IMR-90 (cell line): ENCODE data around the gene RNF224. TPM values are rescaled to one million over a fixed set of nuclear protein-coding genes. Genes with fewer than 3 reads are reported as not detected.

Experiments
- ATAC-seq: fragments of 200-7000 bp; cut with Tn5 transposase; 2 replicates; pipeline ENCODE4 v1.9.1; 2020; ENCODE audit warnings: low read depth, mild to moderate bottlenecking, moderate library complexity
- BruUV-seq: library from RNA; stranded (reverse); fragments of 400-500 nt; replicated peaks from 2 replicates; lab custom pipeline; 2021; lab: Mats Ljungman, UMichigan
- CTCF ChIA-PET: fragments of 300-600 bp; formaldehyde crosslinking; extraction: SDS; loops from one replicate; lab custom pipeline; 2021; ENCODE audit warnings: antibody characterized with exemption; lab: Yijun Ruan, JAX
- POLR2A ChIA-PET: fragments of 300-600 bp; sonication (Branson Sonifier 250); formaldehyde crosslinking; loops from one replicate; lab custom pipeline; 2022; ENCODE audit warnings: antibody characterized with exemption; ENCODE audit not compliant: unreplicated experiment; lab: Charles Lee
- DNase-seq: peaks from one replicate; pipeline ENCODE4 v3.0.0; 2013
- H2AFZ ChIP-seq: replicated peaks from 2 replicates; pipeline ENCODE3; 2013; ENCODE audit warnings: low read length, mild to moderate bottlenecking; ENCODE audit not compliant: poor library complexity
- H2AK5ac ChIP-seq: 2 replicates; pipeline ENCODE4 v1.6.1; 2013; ENCODE audit warnings: low read depth, low read length, inconsistent platforms
- H2AK9ac ChIP-seq: replicated peaks from 2 replicates; pipeline ENCODE3; 2013; ENCODE audit warnings: mild to moderate bottlenecking, low read depth, low read length, moderate library complexity; ENCODE audit not compliant: poor library complexity
- H2BK120ac ChIP-seq: 2 replicates; pipeline ENCODE4 v1.6.1; 2013; ENCODE audit warnings: low read depth, low read length, inconsistent platforms
- H2BK15ac ChIP-seq: 3 replicates; pipeline ENCODE4 v1.6.1; 2013; ENCODE audit warnings: low read depth, low read length, inconsistent platforms
- H2BK20ac ChIP-seq: 2 replicates; pipeline ENCODE4 v1.6.1; 2013; ENCODE audit warnings: low read depth, mild to moderate bottlenecking, inconsistent platforms, low read length, moderate library complexity
- H2BK5ac ChIP-seq: 2 replicates; pipeline ENCODE4 v1.6.1; 2013; ENCODE audit warnings: mild to moderate bottlenecking, low read depth, low read length, inconsistent platforms; ENCODE audit not compliant: poor library complexity, severe bottlenecking
- H3K14ac ChIP-seq: replicated peaks from 2 replicates; pipeline ENCODE4 v1.6.1; 2013; ENCODE audit warnings: low read depth, low read length, inconsistent platforms
- H3K18ac ChIP-seq: 2 replicates; pipeline ENCODE4 v1.6.1; 2013; ENCODE audit warnings: low read depth, low read length, control low read depth
- H3K23ac ChIP-seq: 2 replicates; pipeline ENCODE4 v1.6.1; 2013; ENCODE audit warnings: low read depth, low read length, inconsistent platforms
- H3K27ac ChIP-seq: 2 replicates; pipeline ENCODE4 v1.5.1; 2013; ENCODE audit warnings: mild to moderate bottlenecking, control low read depth, low read length; ENCODE audit not compliant: insufficient read depth
- H3K27me3 ChIP-seq: 2 replicates; pipeline ENCODE4 v1.6.1; 2013; ENCODE audit warnings: low read length; ENCODE audit not compliant: control insufficient read depth, insufficient read depth
- H3K36me3 ChIP-seq: 2 replicates; pipeline ENCODE4 v1.6.1; 2013; ENCODE audit warnings: low read length, mixed read lengths; ENCODE audit not compliant: control insufficient read depth, insufficient read depth
- H3K4ac ChIP-seq: 2 replicates; pipeline ENCODE4 v1.6.1; 2013; ENCODE audit warnings: low read depth, low read length, inconsistent platforms
- H3K4me1 ChIP-seq: 2 replicates; pipeline ENCODE4 v1.6.1; 2013; ENCODE audit warnings: low read length, mixed read lengths; ENCODE audit not compliant: control insufficient read depth, insufficient read depth
- H3K4me2 ChIP-seq: 2 replicates; pipeline ENCODE4 v1.6.1; 2013; ENCODE audit warnings: low read depth, mild to moderate bottlenecking, control low read depth, low read length, moderate library complexity
- H3K4me3 ChIP-seq: 2 replicates; pipeline ENCODE4 v1.5.1; 2013; ENCODE audit warnings: low read depth, mild to moderate bottlenecking, control low read depth, low read length, moderate library complexity; ENCODE audit not compliant: insufficient read depth
- H3K56ac ChIP-seq: 2 replicates; pipeline ENCODE4 v1.6.1; 2013; ENCODE audit warnings: low read length, inconsistent platforms; ENCODE audit not compliant: insufficient read depth; ENCODE audit errors: extremely low read depth
- H3K79me1 ChIP-seq, 2 experiments: 2 replicates each; pipeline ENCODE4 v1.6.1; 2013; ENCODE audit warnings: low read length in 2 of 2, inconsistent platforms in 1 of 2, low read depth in 1 of 2
- H3K9ac ChIP-seq: 2 replicates; pipeline ENCODE4 v1.6.1; 2013; ENCODE audit warnings: low read depth, low read length, control low read depth
- H3K9me1 ChIP-seq: 2 replicates; pipeline ENCODE4 v1.6.1; 2013; ENCODE audit warnings: low read length, inconsistent platforms; ENCODE audit not compliant: insufficient read depth
- H3K9me3 ChIP-seq: 2 replicates; pipeline ENCODE4 v1.6.1; 2013; ENCODE audit warnings: low read length; ENCODE audit not compliant: control insufficient read depth, insufficient read depth
- H4K20me1 ChIP-seq: 2 replicates; pipeline ENCODE4 v1.6.1; 2013; ENCODE audit warnings: low read length, inconsistent platforms; ENCODE audit not compliant: insufficient read depth
- H4K5ac ChIP-seq: 2 replicates; pipeline ENCODE4 v1.6.1; 2013; ENCODE audit warnings: mild to moderate bottlenecking, low read depth, low read length, control low read depth
- H4K8ac ChIP-seq, 2 experiments: 2 replicates each; pipeline ENCODE4 v1.6.1; 2013; ENCODE audit warnings: low read depth in 2 of 2, low read length in 2 of 2, control low read depth in 1 of 2, inconsistent platforms in 1 of 2
- H4K91ac ChIP-seq: 2 replicates; pipeline ENCODE4 v1.6.1; 2013; ENCODE audit warnings: low read depth, low read length, inconsistent platforms; ENCODE audit not compliant: insufficient read depth
- BHLHE40 ChIP-seq: fragments of 150-350 bp; IDR thresholded peaks from 2 replicates; pipeline ENCODE4 v1.6.1; 2016; ENCODE audit warnings: mild to moderate bottlenecking, low read depth, low read length
- CEBPB ChIP-seq: IDR thresholded peaks from 2 replicates; pipeline ENCODE4 v1.6.1; 2012; ENCODE audit warnings: low read depth, low read length, improper control_type of control experiment
- CHD1 ChIP-seq: IDR thresholded peaks from 2 replicates; pipeline ENCODE4 v1.6.1; 2012; ENCODE audit warnings: low read depth, low read length, improper control_type of control experiment
- MAFK ChIP-seq: IDR thresholded peaks from 2 replicates; pipeline ENCODE4 v1.6.1; 2012; ENCODE audit warnings: low read depth, low read length, improper control_type of control experiment
- MXI1 ChIP-seq: IDR thresholded peaks from 2 replicates; pipeline ENCODE4 v1.6.1; 2012; ENCODE audit warnings: low read depth, mild to moderate bottlenecking, low read length, moderate library complexity, borderline replicate concordance
- NFE2L2 ChIP-seq: fragments of 150-350 bp; IDR thresholded peaks from 2 replicates; pipeline ENCODE4 v1.6.1; 2016; ENCODE audit warnings: low read depth, mild to moderate bottlenecking, low read length
- POLR2A ChIP-seq: IDR thresholded peaks from 2 replicates; pipeline ENCODE4 v1.6.1; 2012; ENCODE audit warnings: mild to moderate bottlenecking, low read depth, low read length
- RAD21 ChIP-seq: IDR thresholded peaks from 2 replicates; pipeline ENCODE4 v1.6.1; 2012; ENCODE audit warnings: low read length, improper control_type of control experiment
- RCOR1 ChIP-seq: IDR thresholded peaks from 2 replicates; pipeline ENCODE4 v1.6.1; 2012; ENCODE audit warnings: mild to moderate bottlenecking, low read length, improper control_type of control experiment; ENCODE audit not compliant: insufficient replicate concordance
- RFX5 ChIP-seq: IDR thresholded peaks from 2 replicates; pipeline ENCODE4 v1.8.0; 2012; ENCODE audit warnings: low read depth, mild to moderate bottlenecking, low read length, moderate library complexity
- SMC3 ChIP-seq: fragments of 150-350 bp; IDR thresholded peaks from 2 replicates; pipeline ENCODE4 v1.6.1; 2016; ENCODE audit warnings: low read depth, mild to moderate bottlenecking, antibody characterized with exemption, low read length, moderate library complexity
- USF2 ChIP-seq: fragments of 150-350 bp; IDR thresholded peaks from 2 replicates; pipeline ENCODE4 v1.6.1; 2017; ENCODE audit warnings: mild to moderate bottlenecking, antibody characterized with exemption, low read length, low read depth
- whole genome bisulfite sequencing, 2 experiments: methylation state at CpG; one replicate each; pipeline versions ENCODE4 v1.1.5 to v1.1.7; 2013; ENCODE audit warnings: missing lambda C conversion rate in 2 of 2; ENCODE audit not compliant: insufficient read length in 1 of 2; ENCODE audit errors: extremely low coverage in 2 of 2; 5-methylcytosine and 5-hydroxymethylcytosine counted together
- dilution Hi-C: fragments of 300-500 bp; cut with HindIII; formaldehyde crosslinking; loops from one replicate; pipeline ENCODE4 v1.14.3; 2018; ENCODE audit warnings: low sequenced_read_pairs; ENCODE audit not compliant: unreplicated experiment
- in situ Hi-C: fragments of 300-500 bp; cut with MboI; formaldehyde crosslinking; loops from 3 replicates; pipeline ENCODE4 v1.14.3; 2019; ENCODE audit warnings: low sequenced_read_pairs, inconsistent platforms, mixed read lengths
- intact Hi-C: fragments of 100-400 bp; cut with micrococcal nuclease; formaldehyde crosslinking; loops from 2 replicates; pipeline ENCODE4 v1.10.0; 2022
- polyA plus RNA-seq, 3 experiments: library from polyadenylated mRNA; depleted of rRNA; stranded (reverse); fragments of >200 nt; gene quantifications; 2 replicates each; pipeline ENCODE4 v1.2.3, GENCODE V29; 2012; ENCODE audit warnings: low replicate concordance in 1 of 3
- total RNA-seq: library from RNA; depleted of rRNA; stranded (reverse); fragments of >200 nt; gene quantifications from 2 replicates; pipeline ENCODE4 v1.2.3, GENCODE V29; 2012
- TF ChIP-seq, protein P1 (sequence below): fragments of 150-350 bp; IDR thresholded peaks from 2 replicates; pipeline ENCODE4 v1.6.1; 2016; ENCODE audit warnings: low read depth, mild to moderate bottlenecking, low read length, moderate library complexity, borderline replicate concordance
- TF ChIP-seq, protein P2 (sequence below): conservative IDR thresholded peaks from 2 replicates; pipeline ENCODE4 v1.5.1; 2012; ENCODE audit warnings: mild to moderate bottlenecking, low read depth, low read length, improper control_type of control experiment

RNF224 gene
- total and polyA plus RNA-seq, 2 of the 4 experiments (the other 2 are of a cell fraction): not detected

DNA sequence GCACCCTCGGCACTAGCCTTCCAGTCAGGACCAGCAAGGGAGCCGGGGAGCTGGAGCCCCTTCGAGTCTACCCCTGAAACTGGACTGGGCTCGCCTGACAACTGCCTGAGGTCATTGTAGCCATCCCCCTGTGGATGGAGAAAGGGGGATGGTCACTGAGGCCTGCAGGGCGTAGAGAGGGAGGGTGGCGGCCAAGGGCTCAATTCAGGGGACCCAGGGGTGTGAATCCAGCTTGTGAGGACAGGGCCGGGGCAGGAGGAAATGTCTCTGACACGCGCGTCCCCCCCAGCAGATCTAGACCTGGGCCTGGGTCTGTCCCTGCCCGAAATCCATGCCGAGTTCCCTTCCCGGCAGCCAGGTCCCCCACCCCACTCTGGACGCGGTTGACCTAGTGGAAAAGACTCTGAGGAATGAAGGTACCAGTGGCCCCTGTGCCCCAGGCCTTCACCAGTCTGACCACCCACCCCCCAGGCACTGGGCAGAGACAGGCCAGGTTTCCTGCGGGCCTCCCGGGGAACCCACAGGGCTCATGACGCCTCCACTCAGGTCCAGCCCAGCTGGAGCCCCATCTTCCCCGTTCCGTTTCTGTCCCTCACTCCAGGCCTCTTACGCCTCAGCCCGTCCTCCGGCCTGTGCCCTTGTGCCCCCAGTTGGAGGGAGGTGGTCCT is 4.2 kb downstream of the RNF224 start (continued):
- TF ChIP-seq BHLHE40: no peak

DNA sequence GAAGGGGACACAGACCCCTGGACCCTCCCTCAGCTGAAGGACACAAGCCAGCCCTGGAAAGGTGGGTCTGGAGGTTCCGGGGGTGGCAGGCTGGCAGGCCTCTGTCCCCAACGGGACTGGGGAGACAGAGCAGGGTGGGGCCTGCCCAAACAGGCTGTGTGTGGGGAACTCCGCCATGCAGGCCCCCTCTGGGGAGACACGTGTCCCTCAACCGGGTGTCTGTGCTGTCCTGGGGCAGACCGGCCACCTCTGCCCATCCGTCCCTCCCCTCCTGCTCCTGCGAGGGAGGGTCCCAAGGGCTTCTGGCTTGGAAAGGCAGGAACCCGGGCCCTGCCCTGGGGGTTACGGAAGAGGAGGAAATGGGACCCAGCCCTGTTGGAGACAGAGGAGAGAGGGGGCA is 4.8 kb downstream of the RNF224 start:
- no peak overlapping the region for H4K5ac ChIP-seq
- H3K27me3 ChIP-seq: peaks cover 1% of the 10 kb centered on the region; the same call in 1 of the 2 replicates
- no peaks in the 10 kb centered on the region for H3K36me3 ChIP-seq
- H3K23ac ChIP-seq: no peak overlapping the region
- no peak overlapping the region for H2AFZ ChIP-seq
- H2AK5ac ChIP-seq: no peak overlapping the region
- intact Hi-C loops: no loop called here
- CTCF ChIA-PET: no interaction called here
- peaks cover 4% of the 10 kb centered on the region; the same call in 1 of the 2 replicates for H3K4me1 ChIP-seq
- no peak overlapping the region for H2BK15ac ChIP-seq
- no peak overlapping the region for H4K8ac ChIP-seq
- H2BK20ac ChIP-seq: no peak overlapping the region
- H3K4me3 ChIP-seq: no peak overlapping the region
- no peaks in the 10 kb centered on the region for H3K9me3 ChIP-seq
- no peak overlapping the region for H4K91ac ChIP-seq
- no peak overlapping the region for H3K9ac ChIP-seq
- no TSS peak for BruUV-seq
- WGBS, 2 experiments: 86% methylated on average over 2 of the region's 10 CpGs; no CpG with 5 or more reads in 1 of the 2 experiments
- dilution Hi-C loops: no loop called here
- H3K27ac ChIP-seq: no peak overlapping the region
- H3K14ac ChIP-seq: no peak overlapping the region
- DNase-seq (no peak), ATAC-seq (no peak)
- in situ Hi-C loops: no loop called here
- peaks cover 3% of the 10 kb centered on the region; the same call in 1 of the 2 replicates for H4K20me1 ChIP-seq
- H2BK120ac ChIP-seq: no peak overlapping the region
- no peak overlapping the region for H3K18ac ChIP-seq
- H3K4me2 ChIP-seq: no peak overlapping the region
- no peaks in the 10 kb centered on the region for H3K9me1 ChIP-seq
- peaks cover 0 to 6% of the 10 kb centered on the region in 2 experiments; a peak in 2 of 4 replicates for H3K79me1 ChIP-seq
- POLR2A ChIA-PET: no interaction called here
- no peak overlapping the region for H3K4ac ChIP-seq
- no peak overlapping the region for H2AK9ac ChIP-seq
- H2BK5ac ChIP-seq: no peak overlapping the region
- H3K56ac ChIP-seq: no peak overlapping the region
- TF ChIP-seq POLR2A (no peak), MXI1 (no peak), CEBPB (no peak), USF2 (no peak), CHD1 (no peak), NFE2L2 (no peak), RCOR1 (no peak), RFX5 (no peak), RAD21 (no peak), MAFK (no peak), SMC3 (no peak)
- TF ChIP-seq, protein P1, sequence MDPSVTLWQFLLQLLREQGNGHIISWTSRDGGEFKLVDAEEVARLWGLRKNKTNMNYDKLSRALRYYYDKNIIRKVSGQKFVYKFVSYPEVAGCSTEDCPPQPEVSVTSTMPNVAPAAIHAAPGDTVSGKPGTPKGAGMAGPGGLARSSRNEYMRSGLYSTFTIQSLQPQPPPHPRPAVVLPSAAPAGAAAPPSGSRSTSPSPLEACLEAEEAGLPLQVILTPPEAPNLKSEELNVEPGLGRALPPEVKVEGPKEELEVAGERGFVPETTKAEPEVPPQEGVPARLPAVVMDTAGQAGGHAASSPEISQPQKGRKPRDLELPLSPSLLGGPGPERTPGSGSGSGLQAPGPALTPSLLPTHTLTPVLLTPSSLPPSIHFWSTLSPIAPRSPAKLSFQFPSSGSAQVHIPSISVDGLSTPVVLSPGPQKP: no peak
- TF ChIP-seq, protein P2, sequence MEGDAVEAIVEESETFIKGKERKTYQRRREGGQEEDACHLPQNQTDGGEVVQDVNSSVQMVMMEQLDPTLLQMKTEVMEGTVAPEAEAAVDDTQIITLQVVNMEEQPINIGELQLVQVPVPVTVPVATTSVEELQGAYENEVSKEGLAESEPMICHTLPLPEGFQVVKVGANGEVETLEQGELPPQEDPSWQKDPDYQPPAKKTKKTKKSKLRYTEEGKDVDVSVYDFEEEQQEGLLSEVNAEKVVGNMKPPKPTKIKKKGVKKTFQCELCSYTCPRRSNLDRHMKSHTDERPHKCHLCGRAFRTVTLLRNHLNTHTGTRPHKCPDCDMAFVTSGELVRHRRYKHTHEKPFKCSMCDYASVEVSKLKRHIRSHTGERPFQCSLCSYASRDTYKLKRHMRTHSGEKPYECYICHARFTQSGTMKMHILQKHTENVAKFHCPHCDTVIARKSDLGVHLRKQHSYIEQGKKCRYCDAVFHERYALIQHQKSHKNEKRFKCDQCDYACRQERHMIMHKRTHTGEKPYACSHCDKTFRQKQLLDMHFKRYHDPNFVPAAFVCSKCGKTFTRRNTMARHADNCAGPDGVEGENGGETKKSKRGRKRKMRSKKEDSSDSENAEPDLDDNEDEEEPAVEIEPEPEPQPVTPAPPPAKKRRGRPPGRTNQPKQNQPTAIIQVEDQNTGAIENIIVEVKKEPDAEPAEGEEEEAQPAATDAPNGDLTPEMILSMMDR: no peak
